Hepatic stellate cell (primary cell): ENCODE data around the gene SLC39A11.

ENCODE experiments used
- DNase-seq: peaks from one replicate; pipeline ENCODE4 v3.0.0; 2011; ENCODE audit warnings: low spot score

The SLC39A11 gene

DNA sequence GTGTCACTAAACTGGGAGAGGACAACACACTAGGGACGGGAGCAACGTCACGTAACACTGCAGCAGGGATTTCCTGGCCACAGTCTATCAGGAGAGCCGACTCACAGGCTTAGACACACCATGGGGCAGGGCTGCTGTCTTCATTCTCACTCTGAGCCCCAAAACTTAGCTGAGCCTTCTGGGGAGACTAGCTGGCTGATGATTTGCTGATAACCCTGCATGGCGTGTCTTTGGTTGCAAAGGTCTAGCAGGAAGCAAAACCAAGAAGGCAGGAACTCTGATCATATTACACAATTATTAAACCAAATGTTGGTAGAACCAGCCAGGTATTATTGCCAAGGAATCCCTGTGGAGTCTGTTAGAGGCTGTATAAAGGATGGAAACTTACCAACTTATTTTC lies 345.0 kb downstream of the SLC39A11 start:
- DNase-seq: no peak

DNA sequence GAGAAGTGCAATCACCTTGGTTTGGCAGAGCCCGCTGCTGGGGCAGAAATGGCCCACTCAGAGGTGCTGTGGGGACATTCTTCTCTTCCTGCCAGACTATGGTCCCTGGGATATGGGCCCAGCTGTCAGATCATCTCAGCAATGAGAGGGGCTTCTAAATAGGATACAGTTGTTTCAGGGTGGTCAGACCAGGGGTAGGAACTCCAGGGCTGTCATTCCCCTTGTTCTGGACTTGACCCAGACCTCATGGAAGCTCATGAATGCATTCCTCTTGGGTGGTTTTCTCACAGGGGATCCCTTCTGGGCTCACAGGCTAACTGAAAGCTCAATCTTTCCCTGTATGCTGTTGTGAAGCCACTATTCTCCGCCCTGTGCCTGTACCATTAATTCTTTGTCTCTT lies 347.2 kb downstream of the SLC39A11 start:
- no peak for DNase-seq

DNA sequence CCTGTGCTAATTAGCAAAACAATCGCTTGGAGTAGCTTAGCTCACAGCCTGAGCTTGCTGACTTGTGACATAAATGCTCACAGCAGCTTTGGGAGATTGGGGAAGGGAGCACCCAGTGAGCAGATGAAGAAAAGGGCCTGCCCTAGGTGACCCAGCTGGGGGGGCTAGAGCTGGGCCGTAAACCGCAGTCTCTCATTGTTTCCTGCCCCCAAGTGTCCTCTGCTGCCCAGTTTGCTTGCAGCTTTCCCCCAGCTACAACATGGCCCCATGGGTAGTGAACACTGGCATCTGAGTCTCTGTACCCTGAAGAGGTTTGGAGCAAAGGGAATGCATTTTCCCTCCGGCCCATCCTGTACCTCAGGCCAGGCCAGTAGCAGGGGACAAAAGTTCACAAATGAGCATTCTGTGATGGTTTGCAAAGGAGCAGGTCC lies 349.4 kb downstream of the SLC39A11 start:
- DNase-seq: no peak

DNA sequence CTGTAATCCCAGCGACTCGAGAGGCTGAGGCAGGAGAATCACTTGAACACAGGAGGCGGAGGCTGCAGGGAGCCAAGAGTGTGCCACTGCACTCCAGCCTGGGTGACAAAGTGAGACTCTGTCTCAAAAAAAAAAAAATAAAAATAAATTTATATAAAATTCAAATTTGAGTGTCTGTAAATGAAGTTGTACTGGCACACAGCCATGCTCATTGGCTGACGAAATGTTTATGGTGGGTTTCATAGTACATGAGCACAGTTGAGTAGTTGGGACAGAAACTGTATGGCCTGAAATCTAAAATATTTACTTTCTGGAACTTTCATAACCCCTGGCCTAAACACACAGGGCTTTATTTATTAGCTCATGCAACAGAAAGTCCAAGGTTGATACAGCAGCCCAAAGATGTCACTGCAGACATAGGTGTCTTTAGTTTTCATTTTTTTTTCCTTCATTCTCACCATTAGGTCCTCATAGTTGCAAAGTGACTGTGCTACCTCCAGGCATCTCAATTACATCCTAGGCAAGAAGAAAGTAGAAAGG lies 355.3 kb downstream of the SLC39A11 start:
- no peak for DNase-seq

DNA sequence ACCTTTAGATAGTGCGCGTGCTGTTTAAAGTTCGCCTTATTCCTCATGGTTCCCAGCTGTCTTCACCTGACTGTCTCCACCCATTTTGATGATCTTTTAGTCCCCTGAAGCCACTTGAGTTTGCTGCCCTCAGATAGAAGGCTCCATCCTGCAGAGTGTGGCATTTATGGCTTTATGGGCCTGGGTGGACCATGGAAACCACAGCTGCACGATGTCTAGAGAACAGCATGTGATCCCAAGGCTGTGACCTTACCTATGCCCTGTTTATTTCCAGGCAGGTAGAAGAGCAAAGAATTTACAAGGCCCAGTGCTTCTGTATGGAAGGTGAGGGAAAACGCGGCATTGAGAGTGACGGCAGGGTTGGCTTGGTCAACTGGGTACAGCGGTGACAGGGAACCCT lies 356.9 kb downstream of the SLC39A11 start:
- DNase-seq: no peak

DNA sequence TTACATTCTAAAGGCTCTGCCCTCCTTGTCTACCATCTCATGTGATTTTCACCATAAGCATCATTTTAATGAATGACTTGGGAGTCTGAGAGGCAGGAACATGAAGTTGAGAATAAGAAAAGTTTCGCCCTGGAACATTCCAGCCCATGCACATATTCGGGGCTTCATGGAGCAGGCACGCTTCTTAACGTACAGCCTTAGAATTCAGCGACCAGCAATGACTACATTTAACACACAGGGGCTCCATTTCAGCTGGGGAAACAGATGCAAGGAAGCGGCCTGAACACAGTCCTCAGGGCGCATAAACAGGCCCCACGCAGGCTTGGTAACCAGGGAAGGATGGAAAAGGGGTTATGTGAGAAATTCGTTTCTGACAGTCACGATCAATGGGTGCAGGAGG lies 357.4 kb downstream of the SLC39A11 start:
- DNase-seq: no peak

DNA sequence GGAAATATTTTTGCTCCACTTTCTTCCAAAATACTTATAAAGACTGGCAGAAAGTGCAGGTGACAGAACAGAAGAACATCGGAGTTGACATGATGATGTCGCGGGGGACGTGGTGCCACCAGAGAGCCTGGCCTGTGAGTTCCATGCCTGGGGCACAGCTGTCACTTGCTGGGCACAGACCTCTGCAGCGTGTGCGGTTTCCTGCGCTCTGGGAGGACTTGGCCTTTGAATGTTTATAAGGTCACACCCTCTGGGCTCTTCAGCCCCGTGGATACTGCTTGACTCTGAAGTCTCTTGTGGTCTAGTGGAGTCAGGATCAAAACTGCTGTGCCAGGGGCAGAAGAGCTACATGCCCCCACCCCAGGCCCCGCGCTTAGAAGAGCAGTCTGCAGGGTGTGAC lies 357.9 kb downstream of the SLC39A11 start:
- DNase-seq: no peak

DNA sequence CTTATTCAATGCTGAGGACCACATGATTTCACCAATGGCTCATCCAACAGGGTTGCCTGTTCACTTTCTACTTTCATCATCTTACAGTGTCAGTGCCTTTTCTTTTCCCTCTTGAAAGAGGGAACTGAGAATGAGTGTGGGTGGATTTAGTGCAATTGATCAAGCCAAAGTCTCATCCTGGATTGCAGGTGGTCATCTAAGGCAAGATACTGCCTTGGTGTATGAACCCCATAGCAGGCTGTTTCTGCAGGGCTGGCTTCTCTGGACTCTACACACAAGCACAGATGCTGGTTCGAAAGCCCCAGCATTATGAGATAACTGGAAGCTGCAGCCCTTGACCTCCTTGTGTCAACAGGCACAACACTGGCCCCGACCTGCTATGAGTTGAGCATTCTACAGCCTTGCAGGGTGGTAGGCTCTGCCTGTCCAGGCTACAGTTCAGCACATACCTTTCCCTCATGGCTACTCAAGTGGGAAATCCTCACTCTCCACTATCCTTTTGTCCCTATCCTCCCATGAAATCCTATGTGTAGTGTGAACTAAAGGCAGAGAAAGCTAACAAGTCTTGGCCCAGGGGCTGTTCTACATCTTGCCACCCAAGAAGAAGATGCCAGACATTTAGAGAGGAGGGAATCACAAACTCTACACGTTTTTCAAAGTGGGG lies 358.7 kb downstream of the SLC39A11 start:
- DNase-seq: no peak

DNA sequence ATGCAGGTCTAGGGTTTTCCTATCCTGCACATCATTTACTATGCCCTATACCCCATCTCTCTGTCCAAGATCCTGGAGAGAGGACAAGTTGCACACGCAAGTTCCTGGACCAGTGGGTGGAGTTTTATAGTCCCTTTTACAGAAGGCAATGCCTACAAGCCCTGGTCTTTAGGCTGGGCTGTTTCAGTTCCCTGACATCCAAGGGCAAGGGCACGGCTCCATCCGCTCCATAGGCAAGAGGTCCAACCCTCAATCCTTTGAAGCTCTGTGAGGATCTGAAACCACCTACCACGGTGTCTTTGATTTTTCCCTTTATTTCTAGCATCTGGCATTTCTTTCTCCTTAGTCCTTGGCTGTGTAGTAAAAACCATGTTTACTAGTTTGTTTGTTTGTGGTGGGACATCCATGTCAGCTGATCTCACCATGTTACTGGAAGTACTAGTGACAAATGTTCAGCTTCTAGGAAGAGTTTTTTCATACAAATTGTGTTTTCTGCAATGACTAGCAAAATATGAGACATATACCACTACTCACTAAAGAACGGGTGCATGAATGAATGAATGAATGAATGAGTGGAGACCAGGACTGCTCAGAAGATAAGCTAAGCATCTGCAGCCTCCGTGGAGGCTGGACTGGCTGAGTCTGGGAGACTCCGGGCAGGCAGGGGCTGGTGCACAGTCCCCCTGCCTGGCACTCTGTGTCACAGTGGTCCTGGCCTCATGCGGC lies 359.4 kb downstream of the SLC39A11 start:
- no peak for DNase-seq

DNA sequence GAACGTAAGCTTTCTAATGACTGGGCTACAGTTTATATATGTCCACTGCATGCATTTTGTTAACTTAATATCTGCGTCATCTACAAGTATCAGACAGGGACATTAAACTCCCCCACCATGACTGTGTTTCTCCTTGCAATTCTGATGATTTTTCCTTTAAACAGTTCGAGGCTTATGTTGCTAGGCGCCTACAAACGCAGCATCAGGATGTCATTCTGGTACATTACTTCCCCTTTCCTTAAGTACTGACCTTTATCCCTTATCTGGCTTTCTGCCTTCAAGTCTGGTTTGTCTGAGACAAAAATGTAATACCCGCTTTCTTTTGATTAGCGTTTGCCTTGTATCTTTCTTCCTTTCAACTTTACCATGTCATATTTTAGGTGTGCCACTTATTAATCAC lies 362.4 kb downstream of the SLC39A11 start:
- no peak for DNase-seq

DNA sequence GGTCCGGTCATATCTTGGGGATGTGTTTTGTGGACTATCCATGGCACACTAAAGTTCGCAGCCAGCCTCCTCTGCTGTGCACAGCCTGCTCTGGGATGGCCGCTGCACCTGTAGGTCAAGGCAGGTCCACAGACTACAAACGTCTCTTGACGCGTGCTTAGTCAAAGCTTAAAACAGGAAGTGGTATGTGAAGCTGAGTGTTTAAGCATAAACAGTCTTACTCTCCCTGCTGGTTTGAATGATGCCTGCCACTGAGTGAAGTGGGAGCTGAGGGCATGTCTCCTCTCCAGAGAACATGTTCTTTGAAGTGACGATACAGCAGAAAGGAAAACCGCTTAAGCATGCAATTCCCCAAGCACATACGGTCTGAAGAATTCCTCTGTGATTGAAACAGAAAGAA lies 365.6 kb downstream of the SLC39A11 start:
- DNase-seq: no peak

DNA sequence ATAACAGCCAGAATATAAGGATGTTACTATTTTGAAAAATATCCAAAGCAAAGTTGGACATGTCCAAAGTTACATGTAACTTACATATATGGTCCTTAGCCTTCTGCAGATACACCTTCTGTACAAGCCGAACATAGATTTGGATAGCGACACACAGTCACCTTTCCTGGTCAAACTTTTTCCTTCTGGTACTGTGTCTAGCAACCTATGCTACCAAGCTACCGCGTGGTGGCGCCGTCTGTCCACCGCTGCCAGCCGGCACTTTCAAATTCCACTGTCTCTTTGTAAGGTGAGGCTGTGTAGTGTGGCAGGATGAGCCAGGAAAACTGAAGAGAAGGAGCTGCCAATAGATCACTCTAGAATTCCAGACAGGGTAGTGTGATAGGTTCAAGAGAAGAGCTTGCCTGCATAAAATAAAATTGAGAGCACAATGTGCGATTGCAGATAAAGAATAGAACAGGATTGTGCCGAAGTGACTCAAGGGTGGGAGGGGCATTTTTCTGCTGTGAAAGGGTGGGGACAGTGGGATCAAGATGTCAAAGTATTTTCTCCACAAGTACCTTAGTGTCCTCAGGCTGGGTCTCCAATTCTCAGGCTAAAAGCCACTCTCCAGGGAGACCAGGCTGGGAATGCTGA lies 366.9 kb downstream of the SLC39A11 start:
- DNase-seq: peak; percentile 43

DNA sequence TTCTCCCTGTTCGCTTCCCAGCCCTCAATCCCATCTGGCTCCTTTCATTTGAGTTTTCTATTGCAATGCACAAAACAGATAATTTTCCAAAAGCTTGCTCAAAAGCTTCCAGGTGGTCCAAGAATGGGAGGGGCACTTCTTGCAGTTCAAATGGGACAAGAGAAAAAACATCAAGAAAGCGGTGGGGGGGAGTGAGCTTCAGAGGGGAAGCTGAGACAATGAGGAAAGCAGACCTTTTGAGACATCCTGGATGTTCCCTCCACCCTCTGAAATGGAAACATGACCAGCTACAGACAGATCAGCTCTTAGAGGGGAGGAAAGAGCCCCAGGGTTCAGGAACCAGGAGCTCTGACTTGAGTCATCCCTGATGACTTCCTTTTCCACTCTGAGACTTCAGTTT lies 368.2 kb downstream of the SLC39A11 start:
- DNase-seq: no peak

DNA sequence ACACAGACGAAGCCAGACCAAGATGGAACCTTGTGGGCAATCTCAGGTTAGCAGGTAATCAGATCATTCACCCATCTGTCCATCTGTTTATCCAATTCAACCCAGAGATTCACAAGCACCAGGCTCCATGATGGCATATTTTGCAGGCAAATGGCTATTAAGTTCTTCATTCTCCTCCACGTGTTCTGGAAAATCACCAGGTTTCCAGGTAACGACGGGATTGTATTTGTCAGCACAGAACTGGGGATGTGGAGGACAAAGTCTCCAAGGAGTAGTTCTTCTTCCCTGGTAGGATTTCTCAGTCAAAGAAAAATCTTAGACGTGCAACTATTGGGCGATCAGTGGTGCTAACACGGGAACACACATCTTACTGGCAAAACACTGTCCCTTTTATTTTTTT lies 368.8 kb downstream of the SLC39A11 start:
- no peak for DNase-seq

DNA sequence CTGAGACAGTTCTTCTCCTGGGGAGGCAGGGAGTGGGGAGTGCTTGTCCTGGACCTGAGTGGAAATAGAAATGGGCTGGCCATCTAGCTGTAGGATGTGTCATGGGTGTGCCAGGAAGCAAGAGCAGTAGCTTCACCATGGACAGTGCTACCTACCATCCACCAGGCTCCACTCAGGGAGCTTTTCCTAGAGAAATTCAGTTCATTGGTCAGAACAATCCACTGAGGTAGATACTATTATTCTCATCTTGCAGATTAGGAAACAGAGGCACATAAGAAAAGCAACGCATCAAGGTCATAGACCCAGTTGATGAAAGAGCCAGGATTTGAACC lies 372.0 kb downstream of the SLC39A11 start:
- no peak for DNase-seq

DNA sequence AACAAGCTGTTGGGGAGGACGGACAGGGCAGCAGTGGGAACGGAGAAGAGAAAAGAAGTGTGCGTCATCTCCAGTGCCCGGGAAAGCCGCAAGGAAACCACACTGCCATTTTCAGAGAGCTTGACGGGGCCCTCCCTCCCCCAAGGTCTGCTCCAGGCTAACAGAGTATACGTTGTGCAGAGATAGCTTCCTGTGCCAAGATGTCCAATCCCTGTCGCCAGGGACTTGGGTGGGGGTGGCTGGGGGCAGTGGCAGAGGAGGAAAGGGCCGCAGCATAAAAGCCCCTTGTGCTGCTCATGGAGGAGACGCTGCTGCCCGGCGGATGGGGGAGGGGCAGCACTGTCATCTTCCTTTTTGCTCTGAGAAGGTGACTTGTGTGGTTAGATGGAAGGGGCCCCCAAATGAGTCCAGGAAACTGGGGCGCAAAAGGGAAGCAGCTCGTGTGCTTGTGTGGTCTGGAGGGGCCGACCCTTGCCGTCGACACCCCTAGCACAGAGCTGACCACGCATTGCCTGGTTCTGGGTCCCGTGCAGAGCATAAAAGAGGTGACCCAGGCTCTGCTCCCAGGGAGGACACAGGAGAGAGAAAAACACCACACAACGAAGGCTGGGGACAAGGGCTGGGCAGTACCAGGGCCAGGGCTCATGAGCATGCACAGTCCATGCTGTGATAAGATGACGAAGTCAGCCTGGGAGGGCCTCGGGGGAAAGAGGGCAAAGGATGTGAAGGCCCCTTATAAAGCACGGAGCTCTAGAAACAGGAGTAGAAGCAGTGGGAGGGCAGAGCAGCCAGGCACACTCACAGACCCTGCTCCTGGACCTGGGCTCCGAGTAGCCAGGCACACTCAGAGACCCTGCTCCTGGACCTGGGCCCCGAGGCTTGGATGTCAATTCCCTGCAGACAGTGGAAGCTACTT lies 372.7 kb downstream of the SLC39A11 start:
- no peak for DNase-seq

DNA sequence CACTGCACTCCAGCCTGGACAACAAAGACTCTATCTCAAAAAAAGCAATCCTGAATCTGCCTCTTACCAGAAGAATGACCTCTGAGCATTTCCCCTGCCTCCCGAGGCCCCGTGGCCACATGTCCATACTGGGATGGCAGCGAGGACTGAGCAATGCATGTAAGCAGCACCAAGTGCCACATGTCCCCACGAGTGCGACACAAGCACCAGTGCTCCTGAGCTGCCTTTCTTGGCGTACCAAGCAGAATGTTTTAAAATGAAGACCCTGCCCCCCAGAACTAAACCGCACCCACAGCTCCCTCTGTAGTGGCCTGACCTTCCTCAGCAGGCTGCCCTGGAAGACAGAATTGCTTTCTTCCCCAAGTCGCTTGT lies 373.3 kb downstream of the SLC39A11 start:
- no peak for DNase-seq

DNA sequence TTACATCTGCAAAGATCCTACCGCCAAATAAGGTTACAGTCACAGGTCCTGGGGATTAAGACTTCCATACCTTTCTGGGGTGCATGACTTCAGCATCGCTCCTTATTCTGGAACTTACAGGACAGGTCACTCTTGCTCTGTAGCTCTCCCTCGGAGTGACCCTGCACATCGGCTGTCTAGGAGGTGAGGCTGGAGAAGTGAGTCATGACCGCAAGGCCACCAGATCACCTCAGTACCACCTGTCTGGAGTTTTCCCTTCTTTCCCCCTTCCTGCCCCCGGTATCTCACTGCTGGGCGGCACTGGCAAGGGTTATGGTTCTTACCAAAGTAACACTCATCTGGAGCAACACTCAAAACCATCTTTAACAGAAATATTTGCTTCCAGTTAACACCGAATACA lies 374.8 kb downstream of the SLC39A11 start:
- DNase-seq: no peak

DNA sequence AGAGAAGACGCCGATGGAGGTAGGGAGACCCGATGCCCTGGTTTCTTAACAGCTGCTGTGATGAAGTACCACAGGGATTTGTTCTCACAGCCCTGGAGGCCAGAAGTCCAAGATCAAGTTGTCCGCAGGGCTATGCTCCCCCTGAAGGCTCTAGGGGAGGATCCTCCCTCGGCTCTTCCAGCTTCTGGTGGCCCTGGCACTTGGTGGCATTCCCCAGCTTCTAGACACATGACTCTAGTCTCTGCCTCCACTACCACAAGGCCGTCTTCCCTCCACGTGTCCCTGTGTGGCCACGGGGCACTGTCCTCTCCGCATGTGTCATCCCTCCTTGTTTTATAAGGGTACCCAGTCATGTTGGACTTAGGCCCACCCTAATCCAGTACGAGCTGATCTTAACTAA lies 375.2 kb downstream of the SLC39A11 start:
- no peak for DNase-seq

DNA sequence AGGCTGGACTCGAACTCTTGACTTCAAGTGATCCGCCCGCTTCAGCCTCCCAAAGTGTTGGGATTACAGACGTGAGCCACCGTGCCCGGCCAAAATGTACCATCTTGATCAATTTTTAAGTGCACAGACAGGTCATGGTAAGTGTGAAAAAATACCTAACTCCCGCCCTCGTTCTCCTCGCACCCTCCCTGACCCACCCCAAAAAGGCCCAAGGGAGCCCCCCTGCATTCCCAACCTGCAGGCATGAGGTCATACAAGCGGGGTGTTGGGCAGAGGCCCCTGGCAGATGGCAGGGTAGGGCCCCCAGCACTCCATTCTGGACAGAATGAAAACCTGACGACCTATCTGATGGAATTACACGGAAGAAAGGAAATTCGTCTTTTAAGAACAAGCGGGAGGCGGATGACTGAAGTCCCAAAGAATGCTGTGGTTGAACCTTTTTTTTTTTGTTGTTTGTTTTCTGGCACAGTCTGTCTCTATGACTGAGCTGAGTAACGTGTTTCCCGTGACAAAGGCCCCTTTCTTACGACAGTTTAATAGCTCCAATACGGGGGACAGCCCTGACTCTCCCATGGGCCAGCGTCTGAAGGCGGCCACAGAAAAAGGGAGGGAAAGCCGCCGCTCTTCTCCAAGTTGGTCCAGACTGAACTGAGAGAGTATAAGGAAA lies 376.4 kb downstream of the SLC39A11 start:
- peak; percentile 83 for DNase-seq

DNA sequence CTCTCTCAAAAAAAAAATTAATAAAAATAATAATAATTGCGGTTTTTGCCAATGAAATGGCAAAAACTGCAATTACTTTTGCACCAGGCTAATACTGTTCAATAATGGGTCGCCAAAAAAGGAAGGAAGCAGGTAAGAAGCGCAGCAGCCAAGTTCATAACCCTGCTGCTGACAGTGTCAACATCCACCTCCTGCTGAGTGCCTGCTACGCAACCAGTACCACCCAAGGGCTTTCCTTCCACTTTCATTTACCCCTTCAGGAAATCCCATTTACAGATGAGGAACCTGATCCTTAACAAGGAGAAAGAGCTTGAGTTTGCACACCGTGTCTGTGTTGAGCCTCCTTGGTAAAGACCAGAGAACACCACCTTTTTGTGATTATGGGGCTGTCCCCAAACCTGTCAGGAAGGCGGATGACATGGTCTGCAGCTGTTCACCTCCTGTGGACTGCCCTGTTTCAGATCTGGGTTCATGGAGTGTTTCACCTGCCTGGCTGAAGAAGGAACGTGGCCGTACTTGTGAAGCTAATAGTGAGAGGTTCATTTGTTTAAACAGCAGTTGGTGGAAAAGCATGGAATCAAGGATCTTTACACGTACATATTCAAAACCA lies 378.0 kb downstream of the SLC39A11 start:
- DNase-seq: no peak
